ENCODE measurements around the gene OR2AG2. TPM values are rescaled to one million over a fixed set of nuclear protein-coding genes. Genes with fewer than 3 reads are reported as not detected.

OR2AG2 gene
- total RNA-seq, 5 donors from 2014 or later (not counting 1 experiment from before 2014, with no cell fraction given): not detected

DNA sequence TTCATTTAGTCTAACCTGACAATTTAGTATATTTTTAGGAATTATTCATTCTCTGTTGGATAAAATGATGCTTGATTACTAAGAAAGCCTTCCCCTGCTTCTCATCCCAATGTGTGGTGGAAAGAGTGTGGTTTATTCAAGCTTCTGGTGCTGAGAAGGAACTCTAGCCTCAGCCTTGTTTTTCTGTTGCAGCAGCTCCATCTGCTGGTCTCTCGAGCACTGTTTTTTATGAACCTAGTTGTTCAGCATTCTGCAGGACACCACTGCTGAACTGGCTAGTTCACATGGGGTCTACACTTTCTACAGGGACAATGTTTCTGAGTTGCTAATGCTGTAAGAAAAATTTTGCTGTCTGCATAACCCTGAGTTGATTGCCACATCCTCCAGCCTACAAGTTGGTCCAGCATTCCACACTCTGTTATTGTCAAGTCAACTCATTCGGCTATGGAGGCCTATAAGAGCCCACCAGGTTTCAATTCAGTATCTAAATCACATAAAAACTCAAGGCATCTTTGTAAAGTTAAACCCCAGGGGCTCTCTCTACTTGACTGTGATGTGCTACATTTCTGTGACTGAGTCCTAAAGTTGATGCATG lies 14.3 kb downstream of the OR2AG2 start:
- 50% methylated on average over 2 of the region's 2 CpGs for whole genome bisulfite sequencing (ENCODE audit: insufficient coverage)
- Mint-ChIP-seq H3K4me1 (peaks cover 13 to 17% (median 14%) of the 10 kb centered on the region in 3 donors), H3K9me3 (no peaks in the 10 kb centered on the region), H3K4me3 (no peak overlapping the region), H3K27ac (no peak overlapping the region), H3K27me3 (peaks cover 3 to 7% of the 10 kb centered on the region in 2 donors), H3K36me3 (no peaks in the 10 kb centered on the region)
- Histone ChIP-seq H3K4me1 (ENCODE audit: control insufficient read depth in 1 of 2, extremely low read depth in 1 of 2, insufficient read depth in 2 of 2, low read length in 2 of 2) (no peaks in the 10 kb centered on the region), H3K4me3 (ENCODE audit: control insufficient read depth in 1 of 2, extremely low read depth in 1 of 2, low read length in 1 of 2) (no peak overlapping the region), H3K27ac (ENCODE audit: low read length) (no peak overlapping the region), H3K27me3 (replicated peaks in 1 of 2; ENCODE audit: control insufficient read depth in 2 of 2, extremely low read depth in 1 of 2, insufficient read depth in 2 of 2, low read length in 1 of 2) (no peaks in the 10 kb centered on the region), H3K36me3 (ENCODE audit: control insufficient read depth in 2 of 2, extremely low read depth in 1 of 2, insufficient read depth in 1 of 2, low read length in 1 of 2) (no peaks in the 10 kb centered on the region), H3K9me3 (no peaks in the 10 kb centered on the region)
- ChIA-PET CTCF (interaction anchor here (0.6 to 9.5 kb wide), 13 partner anchors 11 to 379 kb away, joined by 3 to 201 read pairs (median 3); partner anchors contain the start of gene RRP8 (in 1 of the 2)), POLR2A (no interaction called here)
- DNase-seq: peak; percentile 19 to 81 (median 51)
- ATAC-seq (replicated peaks in 1 of 4): peak; percentile 73 to 84 (median 80)

DNA sequence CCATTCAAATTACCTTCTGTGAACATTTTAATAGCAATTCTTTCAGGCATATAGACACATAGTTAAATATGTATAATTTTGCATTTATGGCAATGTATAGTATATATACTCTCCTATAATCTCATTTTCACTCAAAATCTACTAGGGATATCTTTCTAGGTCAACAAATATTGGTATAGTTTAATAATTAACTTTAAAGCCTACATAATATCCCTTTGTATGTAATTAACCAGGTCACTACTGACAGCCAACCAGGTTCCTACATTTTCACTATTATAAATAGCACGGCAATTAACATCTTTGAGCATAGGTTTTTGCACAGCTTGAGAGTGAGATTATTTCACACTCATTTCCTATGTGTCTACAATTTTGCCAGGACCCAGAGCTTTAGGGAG lies 15.8 kb downstream of the OR2AG2 start:
- ATAC-seq (replicated peaks in 1 of 4) (no peak), DNase-seq (no peak)
- no peak overlapping the region for H3K4me3 Mint-ChIP-seq
- no peaks in the 10 kb centered on the region for H3K9me3 Mint-ChIP-seq
- H3K4me1 ChIP-seq (ENCODE audit: control insufficient read depth in 1 of 2, extremely low read depth in 1 of 2, insufficient read depth in 2 of 2, low read length in 2 of 2): no peaks in the 10 kb centered on the region
- H3K9me3 ChIP-seq: no peaks in the 10 kb centered on the region
- CTCF ChIA-PET: interaction anchor here (0.6 to 9.5 kb wide), 16 partner anchors 10 to 377 kb away, joined by 3 to 201 read pairs (median 4); partner anchors contain the start of gene MRPL17 (in 1 of the 2)
- no peak overlapping the region for H3K27ac ChIP-seq (ENCODE audit: low read length)
- H3K4me1 Mint-ChIP-seq: peaks cover 14 to 20% (median 14%) of the 10 kb centered on the region in 3 donors
- H3K36me3 Mint-ChIP-seq: no peaks in the 10 kb centered on the region
- peaks cover 0 to 2% of the 10 kb centered on the region in 2 donors for H3K27me3 Mint-ChIP-seq
- H3K27me3 ChIP-seq (replicated peaks in 1 of 2; ENCODE audit: control insufficient read depth in 2 of 2, extremely low read depth in 1 of 2, insufficient read depth in 2 of 2, low read length in 1 of 2): no peaks in the 10 kb centered on the region
- H3K27ac Mint-ChIP-seq: no peak overlapping the region
- no peak overlapping the region for H3K4me3 ChIP-seq (ENCODE audit: control insufficient read depth in 1 of 2, extremely low read depth in 1 of 2, low read length in 1 of 2)
- WGBS (ENCODE audit: insufficient coverage): no CpG with 5 or more reads among the region's 1 CpG
- POLR2A ChIA-PET: interaction anchor here in 1 of 2 donors (0.6 kb wide), 1 partner anchor 62 kb away, joined by 11 read pairs; no protein-coding TSS in a partner anchor
- no peaks in the 10 kb centered on the region for H3K36me3 ChIP-seq (ENCODE audit: control insufficient read depth in 2 of 2, extremely low read depth in 1 of 2, insufficient read depth in 1 of 2, low read length in 1 of 2)

DNA sequence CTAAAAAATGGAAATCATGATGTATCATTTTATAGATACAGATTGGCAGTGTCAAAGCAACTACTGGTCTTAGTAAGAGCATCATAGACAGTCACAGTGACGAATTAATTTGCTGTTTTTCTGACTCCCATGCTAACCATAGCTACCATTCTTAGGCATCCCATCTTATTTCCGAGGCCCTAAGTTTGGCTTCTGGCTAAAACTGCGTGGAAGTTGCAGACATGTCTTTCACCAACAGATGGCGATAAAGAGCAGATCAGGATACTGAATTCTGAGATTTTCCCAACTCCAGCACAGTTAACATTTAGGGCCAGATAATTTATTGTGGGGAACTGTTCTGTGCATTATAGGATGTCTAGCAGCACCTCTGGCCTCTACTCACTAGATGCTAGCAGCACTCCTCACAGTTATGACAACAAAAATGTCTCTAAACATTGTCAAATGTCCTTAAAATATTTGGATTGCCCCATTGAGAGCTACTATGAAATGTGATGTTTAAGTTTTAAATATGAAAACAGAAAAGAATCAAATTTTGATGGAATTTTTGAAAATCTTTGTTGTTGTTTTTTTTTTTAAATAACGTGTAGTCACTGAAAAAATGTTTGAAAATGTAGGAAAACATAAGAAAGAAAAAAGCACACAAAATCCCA lies 16.3 kb downstream of the OR2AG2 start:
- Mint-ChIP-seq H3K9me3 (no peaks in the 10 kb centered on the region), H3K36me3 (no peaks in the 10 kb centered on the region), H3K4me3 (no peak overlapping the region), H3K27ac (no peak overlapping the region), H3K27me3 (peaks cover 0 to under 1% of the 10 kb centered on the region in 2 donors), H3K4me1 (peaks cover 17 to 24% (median 18%) of the 10 kb centered on the region in 3 donors)
- Histone ChIP-seq H3K36me3 (ENCODE audit: control insufficient read depth in 2 of 2, extremely low read depth in 1 of 2, insufficient read depth in 1 of 2, low read length in 1 of 2) (no peaks in the 10 kb centered on the region), H3K27me3 (replicated peaks in 1 of 2; ENCODE audit: control insufficient read depth in 2 of 2, extremely low read depth in 1 of 2, insufficient read depth in 2 of 2, low read length in 1 of 2) (no peaks in the 10 kb centered on the region), H3K27ac (ENCODE audit: low read length) (no peak overlapping the region), H3K4me1 (ENCODE audit: control insufficient read depth in 1 of 2, extremely low read depth in 1 of 2, insufficient read depth in 2 of 2, low read length in 2 of 2) (no peaks in the 10 kb centered on the region), H3K4me3 (ENCODE audit: control insufficient read depth in 1 of 2, extremely low read depth in 1 of 2, low read length in 1 of 2) (no peak overlapping the region), H3K9me3 (no peaks in the 10 kb centered on the region)
- POLR2A ChIA-PET: interaction anchor here in 1 of 2 donors (0.6 kb wide), 1 partner anchor 62 kb away, joined by 11 read pairs; no protein-coding TSS in a partner anchor
- 0% methylated on average over 1 of the region's 5 CpGs for WGBS (ENCODE audit: insufficient coverage)
- DNase-seq: peak in 15 of 35 experiments; percentile 9 to 76 (median 27)
- CTCF ChIA-PET: interaction anchor here (0.6 to 9.5 kb wide), 25 partner anchors 9 to 595 kb away, joined by 3 to 201 read pairs (median 4); partner anchors contain the start of gene MRPL17 (in 1 of the 2)
- peak in 2 of 4 experiments; percentile 30 to 45 for ATAC-seq (replicated peaks in 1 of 4)

- ATAC-seq (replicated peaks in 1 of 4) (no peak), DNase-seq (no peak)
- Mint-ChIP-seq H3K27me3 (no peaks in the 10 kb centered on the region), H3K4me3 (no peak overlapping the region), H3K4me1 (peaks cover 7 to 17% (median 12%) of the 10 kb centered on the region in 3 donors), H3K9me3 (no peaks in the 10 kb centered on the region), H3K36me3 (peaks cover 7% of the 10 kb centered on the region), H3K27ac (no peak overlapping the region)
- POLR2A ChIA-PET: interaction anchor here in 1 of 2 donors (0.6 to 1.1 kb wide), 2 partner anchors 135 to 328 kb away, joined by 3 to 4 read pairs; partner anchors contain the start of gene TAF10
- H3K27me3 ChIP-seq (replicated peaks in 1 of 2; ENCODE audit: control insufficient read depth in 2 of 2, extremely low read depth in 1 of 2, insufficient read depth in 2 of 2, low read length in 1 of 2): no peaks in the 10 kb centered on the region
- H3K27ac ChIP-seq (ENCODE audit: low read length): peak overlapping the region; percentile 90
- peak overlapping the region in 1 of 2 donors; percentile 65 for H3K4me3 ChIP-seq (ENCODE audit: control insufficient read depth in 1 of 2, extremely low read depth in 1 of 2, low read length in 1 of 2)
- CTCF ChIA-PET: interaction anchor here (0.5 to 5.2 kb wide), 8 partner anchors 8 to 216 kb away, joined by 3 to 114 read pairs (median 6); no protein-coding TSS in a partner anchor
- no peaks in the 10 kb centered on the region for H3K36me3 ChIP-seq (ENCODE audit: control insufficient read depth in 2 of 2, extremely low read depth in 1 of 2, insufficient read depth in 1 of 2, low read length in 1 of 2)
- 17% methylated on average over 1 of the region's 3 CpGs for WGBS (ENCODE audit: insufficient coverage)
- no peaks in the 10 kb centered on the region for H3K9me3 ChIP-seq
- peaks cover 8 to 46% of the 10 kb centered on the region in 2 experiments for H3K4me1 ChIP-seq (ENCODE audit: control insufficient read depth in 1 of 2, extremely low read depth in 1 of 2, insufficient read depth in 2 of 2, low read length in 2 of 2)
Measured at GRCh38 chr11:6747097-6747668, 24.6 kb downstream of the OR2AG2 start.

DNA sequence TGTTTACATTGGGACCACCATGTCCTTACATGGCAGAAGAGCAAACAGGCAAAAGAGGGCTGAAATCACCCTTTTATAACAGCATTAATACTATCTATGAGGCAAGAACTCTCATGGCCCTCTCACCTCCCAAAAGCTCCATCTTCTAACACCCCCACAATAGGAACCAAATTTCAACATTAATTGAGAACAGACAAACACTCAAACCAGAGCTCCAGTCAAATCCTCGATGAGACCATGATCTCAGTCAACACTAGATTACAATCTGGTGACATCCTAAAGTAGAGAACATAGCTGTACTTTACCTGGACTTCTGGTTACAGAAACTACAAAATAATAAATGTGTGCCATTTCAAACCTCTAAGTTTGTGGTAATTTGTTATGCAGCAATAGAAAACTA lies 25.1 kb downstream of the OR2AG2 start:
- peak; percentile 25 to 44 (median 36) for ATAC-seq (replicated peaks in 1 of 4)
- no peak overlapping the region for H3K4me3 Mint-ChIP-seq
- CTCF ChIA-PET: interaction anchor here (0.5 to 5.2 kb wide), 9 partner anchors 9 to 215 kb away, joined by 3 to 114 read pairs (median 6); no protein-coding TSS in a partner anchor

More for the DNA sequence above, 25.1 kb downstream of the OR2AG2 start:
- Histone ChIP-seq H3K9me3 (no peaks in the 10 kb centered on the region), H3K4me3 (ENCODE audit: control insufficient read depth in 1 of 2, extremely low read depth in 1 of 2, low read length in 1 of 2) (peak overlapping the region; percentile 65 to 67), H3K27me3 (replicated peaks in 1 of 2; ENCODE audit: control insufficient read depth in 2 of 2, extremely low read depth in 1 of 2, insufficient read depth in 2 of 2, low read length in 1 of 2) (no peaks in the 10 kb centered on the region), H3K27ac (ENCODE audit: low read length) (peak overlapping the region; percentile 90), H3K4me1 (ENCODE audit: control insufficient read depth in 1 of 2, extremely low read depth in 1 of 2, insufficient read depth in 2 of 2, low read length in 2 of 2) (peaks cover 11 to 48% of the 10 kb centered on the region in 2 experiments), H3K36me3 (ENCODE audit: control insufficient read depth in 2 of 2, extremely low read depth in 1 of 2, insufficient read depth in 1 of 2, low read length in 1 of 2) (no peaks in the 10 kb centered on the region)
- no CpG with 5 or more reads among the region's 1 CpG for WGBS (ENCODE audit: insufficient coverage)
- POLR2A ChIA-PET: interaction anchor here in 1 of 2 donors (0.6 to 1.1 kb wide), 2 partner anchors 135 to 327 kb away, joined by 3 to 4 read pairs; partner anchors contain the start of gene TAF10
- H3K9me3 Mint-ChIP-seq: no peaks in the 10 kb centered on the region
- DNase-seq: peak in 1 of 35 experiments; percentile 18
- no peaks in the 10 kb centered on the region for H3K27me3 Mint-ChIP-seq
- no peak overlapping the region for H3K27ac Mint-ChIP-seq
- H3K4me1 Mint-ChIP-seq: peaks cover 7 to 22% (median 18%) of the 10 kb centered on the region in 3 donors
- H3K36me3 Mint-ChIP-seq: peaks cover 7% of the 10 kb centered on the region
